ENCODE data around the gene DSCAML1.

The DSCAML1 gene

DNA sequence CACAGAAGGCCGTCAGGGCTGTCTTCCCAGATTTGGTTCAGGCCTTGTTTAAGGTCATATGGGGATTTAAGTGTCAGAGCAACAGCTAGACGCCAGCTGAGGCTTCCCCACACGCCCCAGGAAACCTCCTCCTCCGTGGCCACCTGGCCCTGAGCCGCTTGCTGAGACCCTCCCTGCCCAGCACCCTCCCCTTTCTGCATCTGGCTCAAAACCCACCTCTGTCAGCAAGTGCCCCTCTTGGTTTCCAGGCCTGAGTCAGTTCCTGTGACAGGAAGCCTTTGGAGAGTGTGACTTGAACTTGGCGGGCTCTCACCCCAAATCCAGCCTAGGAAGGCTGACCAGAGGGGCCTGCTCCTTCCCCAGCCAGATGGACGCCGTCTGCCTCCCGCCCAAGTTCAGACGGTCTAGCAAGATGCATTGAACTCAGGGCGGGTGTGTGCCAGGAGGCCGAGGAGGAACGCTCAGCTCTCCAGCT lies 27.0 kb upstream of the DSCAML1 start:
- H3K9me3 ChIP-seq (ENCODE audit: control insufficient read depth, low read length): no peaks in the 10 kb centered on the region
- no peaks in the 10 kb centered on the region for H3K36me3 ChIP-seq (ENCODE audit: control insufficient read depth, insufficient read depth, low read length)
- no peak overlapping the region for H3K27ac ChIP-seq (ENCODE audit: low read depth, low read length, severe bottlenecking)
- H3K4me3 ChIP-seq (ENCODE audit: extremely low read depth, insufficient read depth, low read length, poor library complexity, severe bottlenecking): no peak overlapping the region
- WGBS, 2 experiments (ENCODE audit: insufficient coverage in 2 of 2): 66 to 67% methylated on average over 11 to 13 of the region's 13 CpGs
- peaks cover 20% of the 10 kb centered on the region for H3K4me1 ChIP-seq (ENCODE audit: control insufficient read depth, insufficient read depth, low read length, poor library complexity, severe bottlenecking)

GRCh38 chr11:117823294-117823945 lies 26.4 kb upstream of the DSCAML1 start:
- Histone ChIP-seq H3K4me3 (ENCODE audit: extremely low read depth, insufficient read depth, low read length, poor library complexity, severe bottlenecking) (no peak overlapping the region), H3K4me1 (ENCODE audit: control insufficient read depth, insufficient read depth, low read length, poor library complexity, severe bottlenecking) (peaks cover 15% of the 10 kb centered on the region), H3K9me3 (ENCODE audit: control insufficient read depth, low read length) (no peaks in the 10 kb centered on the region), H3K27ac (ENCODE audit: low read depth, low read length, severe bottlenecking) (no peak overlapping the region), H3K36me3 (ENCODE audit: control insufficient read depth, insufficient read depth, low read length) (no peaks in the 10 kb centered on the region)
- 70 to 78% methylated on average over 16 to 17 of the region's 18 CpGs for WGBS, 2 experiments (ENCODE audit: insufficient coverage in 2 of 2)

DNA sequence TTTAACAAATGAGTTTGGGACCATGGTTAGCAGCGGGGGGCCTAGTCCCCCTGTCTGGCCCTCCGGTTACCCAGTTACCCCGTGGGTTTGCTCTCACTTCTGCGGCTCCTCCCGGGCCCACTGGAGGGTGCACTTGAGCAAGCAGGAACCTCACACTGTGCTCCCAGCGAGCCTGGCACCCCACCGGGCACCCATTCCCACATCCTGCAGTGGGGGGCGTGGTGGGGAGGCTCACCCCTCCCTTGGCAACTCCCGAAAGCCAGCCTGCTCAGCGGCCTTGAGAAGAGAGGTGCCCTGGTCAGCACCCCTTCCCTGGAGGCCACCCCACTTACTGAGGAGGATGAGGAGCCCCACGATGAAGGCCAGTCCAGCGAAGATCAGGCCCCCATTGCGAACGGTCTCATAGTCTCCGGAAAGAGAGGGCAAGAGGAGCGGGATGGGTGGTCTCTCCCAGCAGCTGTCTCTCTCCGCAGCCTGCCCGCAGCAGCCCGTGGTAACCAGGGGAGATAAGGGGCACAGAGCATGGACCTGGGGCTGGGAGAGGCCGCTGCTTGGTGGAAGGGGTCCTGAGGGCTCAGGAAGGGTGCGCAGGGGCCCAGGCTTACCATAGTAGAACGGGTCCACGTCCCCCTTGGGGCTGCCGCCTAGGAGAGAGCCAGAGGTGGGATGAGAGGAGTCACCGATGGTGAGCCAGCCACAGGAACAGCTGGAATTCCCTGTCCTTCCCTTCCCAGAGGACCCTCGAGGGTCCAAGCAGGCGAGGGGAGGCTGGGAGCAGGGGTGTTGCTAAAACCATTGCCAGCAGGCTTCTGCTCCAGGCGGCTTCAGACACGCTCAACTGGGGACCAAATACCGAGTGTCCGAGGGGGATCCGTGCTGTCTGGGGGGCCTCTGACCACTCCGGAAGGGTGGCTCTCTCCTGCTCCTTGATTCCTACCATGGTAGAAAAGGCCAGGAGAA lies 25.3 kb upstream of the DSCAML1 start:
- H3K4me1 ChIP-seq (ENCODE audit: control insufficient read depth, insufficient read depth, low read length, poor library complexity, severe bottlenecking): peaks cover 12% of the 10 kb centered on the region
- H3K4me3 ChIP-seq (ENCODE audit: extremely low read depth, insufficient read depth, low read length, poor library complexity, severe bottlenecking): no peak overlapping the region
- WGBS, 2 experiments (ENCODE audit: insufficient coverage in 2 of 2): 76 to 77% methylated on average over 28 to 33 of the region's 33 CpGs
- no peaks in the 10 kb centered on the region for H3K9me3 ChIP-seq (ENCODE audit: control insufficient read depth, low read length)
- no peak overlapping the region for H3K27ac ChIP-seq (ENCODE audit: low read depth, low read length, severe bottlenecking)
- no peaks in the 10 kb centered on the region for H3K36me3 ChIP-seq (ENCODE audit: control insufficient read depth, insufficient read depth, low read length)

GRCh38 chr11:117821431-117821830 lies 24.4 kb upstream of the DSCAML1 start:
- H3K36me3 ChIP-seq (ENCODE audit: control insufficient read depth, insufficient read depth, low read length): no peaks in the 10 kb centered on the region
- no peak overlapping the region for H3K27ac ChIP-seq (ENCODE audit: low read depth, low read length, severe bottlenecking)
- 90 to 94% methylated on average over 7 to 12 of the region's 12 CpGs for WGBS, 2 experiments (ENCODE audit: insufficient coverage in 2 of 2)
- H3K4me1 ChIP-seq (ENCODE audit: control insufficient read depth, insufficient read depth, low read length, poor library complexity, severe bottlenecking): peaks cover 21% of the 10 kb centered on the region
- H3K4me3 ChIP-seq (ENCODE audit: extremely low read depth, insufficient read depth, low read length, poor library complexity, severe bottlenecking): no peak overlapping the region
- H3K9me3 ChIP-seq (ENCODE audit: control insufficient read depth, low read length): no peaks in the 10 kb centered on the region

- no peaks in the 10 kb centered on the region for H3K9me3 ChIP-seq (ENCODE audit: control insufficient read depth, low read length)
- H3K4me1 ChIP-seq (ENCODE audit: control insufficient read depth, insufficient read depth, low read length, poor library complexity, severe bottlenecking): peaks cover 27% of the 10 kb centered on the region
- no peak overlapping the region for H3K4me3 ChIP-seq (ENCODE audit: extremely low read depth, insufficient read depth, low read length, poor library complexity, severe bottlenecking)
- no peak overlapping the region for H3K27ac ChIP-seq (ENCODE audit: low read depth, low read length, severe bottlenecking)
- H3K36me3 ChIP-seq (ENCODE audit: control insufficient read depth, insufficient read depth, low read length): no peaks in the 10 kb centered on the region
- 81 to 85% methylated on average over 3 to 6 of the region's 10 CpGs for WGBS, 2 experiments (ENCODE audit: insufficient coverage in 2 of 2)
These were observed 23.5 kb upstream of the DSCAML1 start for GRCh38 chr11:117820516-117820915.

DNA sequence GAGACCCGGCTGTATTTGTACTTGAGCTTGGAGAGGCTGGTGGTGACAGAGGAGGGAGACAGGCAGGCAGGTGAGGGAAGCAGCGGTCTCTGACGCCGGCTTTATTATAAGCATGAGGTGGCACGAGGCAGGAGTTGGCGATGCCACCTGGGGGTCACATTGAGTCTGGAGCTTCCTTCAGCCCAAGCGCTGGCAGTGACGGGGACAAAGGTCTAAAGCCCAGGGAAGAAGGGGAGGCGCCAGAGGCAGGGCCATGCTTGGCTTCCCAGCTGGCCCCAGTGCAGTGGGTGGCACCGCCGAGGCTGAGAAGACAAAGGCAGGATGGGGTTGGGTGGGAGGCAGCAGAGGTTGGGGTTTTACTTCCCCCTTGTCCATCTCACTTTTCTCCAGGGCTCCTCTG lies 23.1 kb upstream of the DSCAML1 start:
- H3K27ac ChIP-seq (ENCODE audit: low read depth, low read length, severe bottlenecking): no peak overlapping the region
- peaks cover 27% of the 10 kb centered on the region for H3K4me1 ChIP-seq (ENCODE audit: control insufficient read depth, insufficient read depth, low read length, poor library complexity, severe bottlenecking)
- 94% methylated on average over 9 to 11 of the region's 11 CpGs for WGBS, 2 experiments (ENCODE audit: insufficient coverage in 2 of 2)
- H3K4me3 ChIP-seq (ENCODE audit: extremely low read depth, insufficient read depth, low read length, poor library complexity, severe bottlenecking): no peak overlapping the region
- H3K36me3 ChIP-seq (ENCODE audit: control insufficient read depth, insufficient read depth, low read length): no peaks in the 10 kb centered on the region
- H3K9me3 ChIP-seq (ENCODE audit: control insufficient read depth, low read length): no peaks in the 10 kb centered on the region

DNA sequence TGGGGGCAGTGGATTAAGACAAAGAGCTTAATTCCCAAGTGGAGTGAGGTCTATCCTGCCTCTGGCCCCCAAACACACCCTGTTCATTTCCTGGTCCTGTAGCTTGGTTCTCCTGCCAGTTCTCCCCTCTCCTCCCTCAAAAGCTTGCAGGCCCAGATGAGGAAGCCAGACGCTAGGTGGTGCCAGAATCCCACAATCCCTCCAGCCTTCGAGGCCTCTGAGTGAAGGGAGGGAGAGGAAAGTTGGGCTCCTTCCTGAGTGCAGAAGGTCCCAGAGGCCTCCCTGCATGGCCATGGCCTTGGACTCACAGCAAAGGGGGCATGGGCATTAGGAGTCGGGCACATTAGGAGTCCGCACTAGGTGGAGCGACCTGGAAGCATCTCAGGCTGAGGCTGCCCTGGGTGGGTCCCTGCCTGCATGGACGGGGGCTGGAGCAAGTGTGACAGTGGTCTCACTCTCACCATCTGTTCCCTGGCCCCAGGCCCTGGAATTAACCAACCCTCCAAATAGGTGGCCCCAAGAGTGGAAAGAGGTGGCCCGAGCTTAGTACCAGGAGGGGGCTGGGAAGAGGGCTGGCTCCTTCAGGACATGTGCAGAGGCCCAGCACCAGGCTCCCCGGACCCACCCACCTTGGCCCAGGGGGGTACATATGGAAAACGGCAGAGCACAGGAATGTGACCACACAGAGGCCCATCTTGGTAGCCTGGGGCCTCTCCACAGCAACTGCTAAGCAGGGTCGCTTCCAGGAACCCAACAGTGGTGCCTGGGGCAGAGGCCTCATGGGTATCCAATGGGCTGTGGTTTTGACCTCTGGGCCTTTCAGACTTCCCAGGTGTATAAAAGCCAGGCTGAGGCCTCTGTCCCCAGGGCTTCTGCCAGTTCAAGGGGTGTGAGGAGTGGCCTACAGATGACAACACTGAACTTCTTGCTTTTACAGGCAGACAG lies 22.4 kb upstream of the DSCAML1 start:
- Histone ChIP-seq H3K9me3 (ENCODE audit: control insufficient read depth, low read length) (no peaks in the 10 kb centered on the region), H3K36me3 (ENCODE audit: control insufficient read depth, insufficient read depth, low read length) (no peaks in the 10 kb centered on the region), H3K27ac (ENCODE audit: low read depth, low read length, severe bottlenecking) (no peak overlapping the region), H3K4me3 (ENCODE audit: extremely low read depth, insufficient read depth, low read length, poor library complexity, severe bottlenecking) (no peak overlapping the region), H3K4me1 (ENCODE audit: control insufficient read depth, insufficient read depth, low read length, poor library complexity, severe bottlenecking) (peaks cover 20% of the 10 kb centered on the region)
- 64 to 68% methylated on average over 8 to 10 of the region's 10 CpGs for WGBS, 2 experiments (ENCODE audit: insufficient coverage in 2 of 2)

GRCh38 chr11:117818041-117818873 lies 21.2 kb upstream of the DSCAML1 start:
- H3K36me3 ChIP-seq (ENCODE audit: control insufficient read depth, insufficient read depth, low read length): no peaks in the 10 kb centered on the region
- WGBS, 2 experiments (ENCODE audit: insufficient coverage in 2 of 2): 67 to 87% methylated on average over 5 to 7 of the region's 9 CpGs
- no peaks in the 10 kb centered on the region for H3K9me3 ChIP-seq (ENCODE audit: control insufficient read depth, low read length)
- H3K4me3 ChIP-seq (ENCODE audit: extremely low read depth, insufficient read depth, low read length, poor library complexity, severe bottlenecking): no peak overlapping the region
- peaks cover 18% of the 10 kb centered on the region for H3K4me1 ChIP-seq (ENCODE audit: control insufficient read depth, insufficient read depth, low read length, poor library complexity, severe bottlenecking)
- H3K27ac ChIP-seq (ENCODE audit: low read depth, low read length, severe bottlenecking): no peak overlapping the region

DNA sequence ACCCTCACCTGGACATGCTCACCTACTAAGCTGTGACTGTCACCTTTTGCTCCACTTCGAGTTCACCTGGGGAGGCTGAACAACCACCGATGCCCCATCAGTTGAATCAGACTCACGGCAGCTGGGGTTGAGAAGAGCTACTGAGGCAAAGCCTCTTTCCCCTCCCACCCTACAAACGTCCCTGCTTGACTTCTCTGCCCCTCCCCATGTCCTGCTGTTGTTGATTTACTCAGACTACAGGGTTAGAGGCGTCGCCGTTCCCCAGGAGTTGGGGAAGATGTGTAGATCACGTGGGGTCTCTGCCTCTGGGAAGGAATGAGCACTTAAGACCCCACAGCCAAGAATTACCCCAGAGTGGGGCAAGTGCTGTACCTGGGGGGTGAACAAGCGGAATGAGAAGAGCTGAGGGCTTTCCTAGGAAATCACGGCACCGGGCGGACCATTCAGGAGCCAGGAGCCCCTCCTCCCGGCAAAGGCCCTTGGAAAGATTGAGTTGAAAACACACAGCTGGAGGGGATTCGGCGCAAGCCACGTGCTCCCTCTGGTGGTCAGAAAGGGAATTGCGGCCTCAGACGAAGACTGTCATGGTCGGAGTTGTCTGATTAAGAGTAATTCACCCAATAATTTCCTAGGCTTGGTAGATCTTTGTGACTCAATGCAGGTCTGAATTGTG lies 20.5 kb upstream of the DSCAML1 start:
- no peak overlapping the region for H3K4me3 ChIP-seq (ENCODE audit: extremely low read depth, insufficient read depth, low read length, poor library complexity, severe bottlenecking)
- 16 to 18% methylated on average over 11 to 14 of the region's 19 CpGs for WGBS, 2 experiments (ENCODE audit: insufficient coverage in 2 of 2)
- no peaks in the 10 kb centered on the region for H3K9me3 ChIP-seq (ENCODE audit: control insufficient read depth, low read length)
- peak overlapping the region; percentile 65 for H3K27ac ChIP-seq (ENCODE audit: low read depth, low read length, severe bottlenecking)
- peaks cover 18% of the 10 kb centered on the region for H3K4me1 ChIP-seq (ENCODE audit: control insufficient read depth, insufficient read depth, low read length, poor library complexity, severe bottlenecking)
- no peaks in the 10 kb centered on the region for H3K36me3 ChIP-seq (ENCODE audit: control insufficient read depth, insufficient read depth, low read length)
